Common myeloid progenitor, CD34-positive (primary cell): ENCODE data around the gene DCAF12L2. TPM values are rescaled to one million over a fixed set of nuclear protein-coding genes. Genes with fewer than 3 reads are reported as not detected.
"Not testable (repeated sequence)": the region's sequence is repeated elsewhere in the genome, so short reads cannot be mapped to it uniquely, and the experiment has no call there.

Experiments
- CTCF ChIA-PET: fragments of 350-600 bp; sonication (Branson Sonifier 250); formaldehyde crosslinking; loops from one replicate; lab custom pipeline; 2021; ENCODE audit warnings: antibody characterized with exemption; lab: Charles Lee
- POLR2A ChIA-PET: fragments of 350-600 bp; sonication (Branson Sonifier 250); formaldehyde crosslinking; loops from one replicate; lab custom pipeline; 2021; ENCODE audit warnings: antibody characterized with exemption; lab: Charles Lee
- DNase-seq, 3 donors: peaks; one replicate each; pipeline versions ENCODE4 v3.0.0 to v3.0.0-alpha.2; 2013
- H3K27ac ChIP-seq, 2 experiments: 1 replicate in 1 of 2; 2 replicates in 1 of 2; pipeline ENCODE4 v1.7.0; 2013; ENCODE audit warnings: inconsistent platforms in 2 of 2, low read length in 2 of 2, mild to moderate bottlenecking in 2 of 2, low read depth in 1 of 2, moderate library complexity in 1 of 2; ENCODE audit not compliant: severe bottlenecking in 2 of 2, insufficient read depth in 1 of 2, poor library complexity in 1 of 2
- H3K27me3 ChIP-seq, 5 experiments: replicated peaks in 2 of 5; 1 replicate in 3 of 5; 2 replicates in 2 of 5; pipeline versions ENCODE4 v1.6.1 to v1.7.0; 2013; ENCODE audit warnings: low read length in 4 of 5, mild to moderate bottlenecking in 2 of 5, moderate library complexity in 2 of 5, inconsistent platforms in 1 of 5; ENCODE audit not compliant: insufficient read depth in 5 of 5, control insufficient read depth in 4 of 5
- H3K36me3 ChIP-seq, 4 experiments: 1 replicate in 2 of 4; 2 replicates in 2 of 4; pipeline versions ENCODE4 v1.6.1 to v1.7.0; 2013; ENCODE audit warnings: low read length in 3 of 4, control low read depth in 1 of 4, mild to moderate bottlenecking in 1 of 4; ENCODE audit not compliant: control insufficient read depth in 4 of 4, insufficient read depth in 4 of 4
- H3K4me1 ChIP-seq, 4 experiments: 1 replicate in 3 of 4; 2 replicates in 1 of 4; pipeline versions ENCODE4 v1.6.1 to v1.7.1; 2013; ENCODE audit warnings: low read length in 3 of 4, mild to moderate bottlenecking in 3 of 4, control low read depth in 1 of 4, inconsistent platforms in 1 of 4, moderate library complexity in 1 of 4; ENCODE audit not compliant: control insufficient read depth in 4 of 4, insufficient read depth in 4 of 4; ENCODE audit errors: control extremely low read depth in 1 of 4
- H3K4me3 ChIP-seq, 7 experiments: 1 replicate in 4 of 7; 2 replicates in 3 of 7; pipeline versions ENCODE4 v1.5.1 to v1.7.0; 2013; ENCODE audit warnings: mild to moderate bottlenecking in 7 of 7, low read length in 6 of 7, moderate library complexity in 6 of 7, inconsistent platforms in 2 of 7, low read depth in 2 of 7, control low read depth in 1 of 7; ENCODE audit not compliant: insufficient read depth in 4 of 7, control insufficient read depth in 1 of 7; ENCODE audit errors: extremely low read depth in 1 of 7
- H3K9me3 ChIP-seq, 5 experiments: 1 replicate in 4 of 5; 2 replicates in 1 of 5; pipeline versions ENCODE4 v1.6.1 to v1.7.1; 2013; ENCODE audit warnings: low read length in 4 of 5, mild to moderate bottlenecking in 2 of 5, inconsistent platforms in 1 of 5, low read depth in 1 of 5, moderate library complexity in 1 of 5; ENCODE audit not compliant: control insufficient read depth in 4 of 5, insufficient read depth in 2 of 5; ENCODE audit errors: control extremely low read depth in 1 of 5
- WGBS: methylation state at CpG from one replicate; pipeline ENCODE4 v1.1.5; 2013; ENCODE audit not compliant: insufficient coverage; 5-methylcytosine and 5-hydroxymethylcytosine counted together
- polyA plus RNA-seq: library from polyadenylated mRNA; unstranded; fragments of 120-200 nt; gene quantifications from one replicate; pipeline ENCODE4 v1.2.1, GENCODE V29; 2013

Gene DCAF12L2
- 0.12 TPM for polyA plus RNA-seq

GRCh38 chrX:126165721-126166461 is at the start of gene DCAF12L2:
Gene DCAF12L2 (minus strand): TSS chrX:126166289. CDS start chrX:126165924, 365 bp downstream.
- no peaks in the 10 kb centered on the region for H3K36me3 ChIP-seq
- H3K27me3 ChIP-seq: peaks cover 0 to 15% (median 0%) of the 10 kb centered on the region in 5 experiments
- ChIA-PET CTCF (no interaction called here), POLR2A (no interaction called here)
- H3K4me3 ChIP-seq: peak within 1 kb of the TSS in 4 of 7 experiments; percentile 6 to 67 (median 21)
- WGBS: 41% methylated on average over 53 of the region's 91 CpGs
- DNase-seq: peak in 2 of 3 donors; percentile 22 to 58
- peaks cover 0 to 3% (median 0%) of the 10 kb centered on the region in 4 experiments for H3K4me1 ChIP-seq
- H3K9me3 ChIP-seq: peaks cover 0 to 4% (median 0%) of the 10 kb centered on the region in 5 experiments
- H3K27ac ChIP-seq: no peak within 1 kb of the TSS

- H3K4me3 ChIP-seq, H3K36me3 ChIP-seq, H3K27ac ChIP-seq, H3K27me3 ChIP-seq, H3K4me1 ChIP-seq, CTCF ChIA-PET, H3K9me3 ChIP-seq, DNase-seq, POLR2A ChIA-PET: not testable (repeated sequence)
- WGBS: 94% methylated on average over 18 of the region's 21 CpGs
Measured at GRCh38 chrX:126190888-126191287, 24.8 kb upstream of the DCAF12L2 start.

GRCh38 chrX:126177133-126177840 is 11.2 kb upstream of the DCAF12L2 start:
- no peaks in the 10 kb centered on the region for H3K36me3 ChIP-seq
- no peaks in the 10 kb centered on the region for H3K4me1 ChIP-seq
- H3K27me3 ChIP-seq: no peaks in the 10 kb centered on the region
- no peak overlapping the region for H3K27ac ChIP-seq
- no peak for DNase-seq
- CTCF ChIA-PET: no interaction called here
- H3K4me3 ChIP-seq: no peak overlapping the region
- no peaks in the 10 kb centered on the region for H3K9me3 ChIP-seq
- POLR2A ChIA-PET: no interaction called here
- WGBS: 87% methylated on average over 4 of the region's 4 CpGs

- peak; percentile 58 to 87 (median 80) for DNase-seq
- Histone ChIP-seq H3K4me1 (peaks cover 0 to 3% (median 0%) of the 10 kb centered on the region in 4 experiments), H3K27me3 (peaks cover 0 to 10% (median 0%) of the 10 kb centered on the region in 5 experiments), H3K36me3 (no peaks in the 10 kb centered on the region), H3K9me3 (no peaks in the 10 kb centered on the region), H3K4me3 (no peak overlapping the region), H3K27ac (no peak overlapping the region)
- ChIA-PET CTCF (no interaction called here), POLR2A (no interaction called here)
- WGBS: no CpG with 5 or more reads among the region's 2 CpGs
Measured at GRCh38 chrX:126170720-126171119, 4.6 kb upstream of the DCAF12L2 start.

- Histone ChIP-seq H3K4me1 (peaks cover 0 to 5% (median 0%) of the 10 kb centered on the region in 4 experiments), H3K4me3 (no peak overlapping the region), H3K9me3 (peaks cover 0 to 4% (median 0%) of the 10 kb centered on the region in 5 experiments), H3K27me3 (peaks cover 0 to 15% (median 0%) of the 10 kb centered on the region in 5 experiments), H3K36me3 (no peaks in the 10 kb centered on the region), H3K27ac (no peak overlapping the region)
- POLR2A ChIA-PET: no interaction called here
- no peak for DNase-seq
- CTCF ChIA-PET: no interaction called here
- WGBS: no CpG with 5 or more reads among the region's 3 CpGs
Measured at GRCh38 chrX:126167560-126167959, 1.5 kb upstream of the DCAF12L2 start.

DNA sequence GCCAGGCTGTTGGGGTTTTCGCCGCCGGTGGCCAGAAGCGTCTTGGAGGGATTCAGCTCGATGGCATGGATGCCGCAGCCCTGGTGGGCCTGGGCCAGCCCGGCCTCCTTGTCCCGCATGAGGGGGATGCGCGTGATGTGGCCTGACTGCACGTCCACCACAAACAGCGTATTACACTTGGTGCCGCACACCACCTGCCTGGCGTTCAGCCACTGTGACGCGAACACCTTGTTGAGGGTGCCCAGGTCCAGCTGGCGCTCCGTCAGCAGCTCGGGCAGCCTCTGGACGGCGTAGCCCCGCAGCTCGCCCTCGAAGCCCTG is 728 bp downstream of the DCAF12L2 start:
- WGBS: 75% methylated on average over 24 of the region's 24 CpGs
- H3K27me3 ChIP-seq: peaks cover 0 to 15% (median 0%) of the 10 kb centered on the region in 5 experiments

More for the DNA sequence above, 728 bp downstream of the DCAF12L2 start:
- ChIA-PET POLR2A (no interaction called here), CTCF (no interaction called here)
- Histone ChIP-seq H3K27ac (no peak overlapping the region), H3K4me3 (peak overlapping the region in 2 of 7 experiments; percentile 23 to 67), H3K4me1 (peaks cover 0 to 2% (median 0%) of the 10 kb centered on the region in 4 experiments), H3K9me3 (peaks cover 0 to 4% (median 0%) of the 10 kb centered on the region in 5 experiments), H3K36me3 (no peaks in the 10 kb centered on the region)
- no peak for DNase-seq
